ENCODE results near the gene P2RX7.
"Not testable (repeated sequence)": the region's sequence is repeated elsewhere in the genome, so short reads cannot be mapped to it uniquely, and the experiment has no call there.

Gene P2RX7

GRCh38 chr12:121135320-121135719 is 2.6 kb downstream of the P2RX7 start:
- DNase-seq (ENCODE audit: low read depth in 2 of 2) = no peak

DNA sequence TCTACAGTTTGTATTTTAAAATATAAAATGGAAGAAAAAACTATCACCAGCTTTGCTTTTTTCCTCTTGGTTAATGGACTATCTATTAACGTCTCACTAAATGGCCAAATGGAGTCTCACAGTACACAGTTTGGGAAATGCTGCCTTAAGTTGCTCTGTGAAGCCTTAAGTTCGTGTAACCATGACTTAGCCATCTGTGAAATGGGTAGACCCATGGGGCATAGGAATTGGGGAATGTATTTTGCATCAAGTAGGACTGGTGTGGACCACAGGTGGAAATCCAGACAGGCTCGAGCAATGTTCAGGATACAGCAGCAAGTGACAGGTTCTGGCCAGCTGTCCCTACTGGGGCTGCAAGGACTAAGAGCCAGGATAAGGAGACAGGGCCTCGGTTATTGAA is 4.8 kb downstream of the P2RX7 start:
- DNase-seq (ENCODE audit: low read depth in 2 of 2) = no peak

- no peak for DNase-seq (ENCODE audit: low read depth in 2 of 2)
Measured at GRCh38 chr12:121138284-121138683, 5.6 kb downstream of the P2RX7 start.

- DNase-seq (ENCODE audit: low read depth in 2 of 2) = no peak
Measured at GRCh38 chr12:121139286-121139685, 6.6 kb downstream of the P2RX7 start.

GRCh38 chr12:121142171-121142950 is 9.7 kb downstream of the P2RX7 start:
- no peak for DNase-seq (ENCODE audit: low read depth in 2 of 2)

- no peak for DNase-seq (ENCODE audit: low read depth in 2 of 2)
Measured at GRCh38 chr12:121144416-121144914, 11.8 kb downstream of the P2RX7 start.

- no peak for DNase-seq (ENCODE audit: low read depth in 2 of 2)
Measured at GRCh38 chr12:121145221-121145620, 12.5 kb downstream of the P2RX7 start.

GRCh38 chr12:121149289-121149688 is 16.6 kb downstream of the P2RX7 start:
- DNase-seq (ENCODE audit: low read depth in 2 of 2) = not testable (repeated sequence)

DNA sequence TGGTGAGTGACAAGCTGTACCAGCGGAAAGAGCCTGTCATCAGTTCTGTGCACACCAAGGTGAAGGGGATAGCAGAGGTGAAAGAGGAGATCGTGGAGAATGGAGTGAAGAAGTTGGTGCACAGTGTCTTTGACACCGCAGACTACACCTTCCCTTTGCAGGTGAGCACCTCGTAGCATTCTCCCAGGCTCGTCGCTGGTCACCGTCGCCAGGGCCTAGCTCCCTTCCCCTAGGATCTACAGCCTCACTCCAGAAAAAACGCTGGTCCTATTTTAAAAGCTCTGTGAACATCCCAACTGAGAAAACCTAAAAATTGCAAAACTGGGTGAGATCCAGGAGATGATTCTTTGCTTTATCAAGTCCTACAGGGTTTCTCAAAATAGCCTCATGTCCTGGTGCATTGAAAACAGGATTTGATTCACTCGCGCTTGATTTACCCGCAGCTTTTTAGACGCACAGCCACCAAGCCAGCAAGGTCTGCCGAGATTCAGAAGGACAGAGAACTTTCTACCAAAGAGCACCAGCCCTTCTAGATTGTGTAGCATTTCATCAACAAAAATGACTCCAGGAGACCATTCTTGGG is 22.2 kb downstream of the P2RX7 start:
- no peak for DNase-seq (ENCODE audit: low read depth in 2 of 2)

GRCh38 chr12:121156365-121156764 is 23.7 kb downstream of the P2RX7 start:
- no peak for DNase-seq (ENCODE audit: low read depth in 2 of 2)

GRCh38 chr12:121158085-121158484 is 25.4 kb downstream of the P2RX7 start:
- no peak for DNase-seq (ENCODE audit: low read depth in 2 of 2)

GRCh38 chr12:121158728-121159351 is 26.2 kb downstream of the P2RX7 start:
- DNase-seq (ENCODE audit: low read depth in 2 of 2) = not testable (repeated sequence)

DNA sequence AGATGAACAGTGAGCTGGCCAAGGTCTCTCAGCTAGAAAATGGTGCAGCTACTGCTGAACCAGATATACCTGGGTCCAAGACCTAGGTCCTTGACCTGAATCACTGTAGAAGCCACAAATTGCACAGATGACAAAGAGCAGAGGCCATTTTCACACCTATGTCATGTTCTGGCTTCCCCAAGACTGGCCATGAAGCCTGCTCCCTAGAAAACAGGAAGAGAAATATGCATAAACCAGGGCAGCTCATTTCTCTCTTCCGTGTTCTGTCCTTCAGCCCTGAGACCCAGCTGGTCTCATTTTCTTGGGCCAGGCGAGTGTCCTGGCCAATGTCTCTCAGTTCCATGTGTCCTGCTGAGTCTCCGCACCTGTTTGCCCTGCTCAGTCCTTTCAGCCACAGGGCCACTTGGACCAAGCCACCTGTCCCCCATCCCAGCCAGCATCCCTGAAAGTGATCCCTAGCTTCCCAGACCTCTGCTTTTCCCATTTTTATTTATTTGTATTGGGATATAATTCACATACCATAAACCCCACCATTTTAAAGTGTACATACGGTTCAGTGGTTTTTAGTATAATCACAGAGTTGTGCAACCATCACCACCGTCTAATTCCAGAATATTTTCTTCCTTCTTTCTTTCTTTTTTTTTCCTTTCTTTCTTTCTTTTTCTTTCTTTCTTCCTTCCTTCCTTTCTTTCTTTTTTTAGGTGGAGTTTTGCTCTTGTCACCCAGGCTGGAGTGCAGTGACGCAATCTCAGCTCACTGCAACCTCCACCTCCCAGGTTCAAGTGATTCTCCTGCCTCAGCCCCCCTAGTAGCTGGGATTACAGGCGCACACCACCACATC is 27.0 kb downstream of the P2RX7 start:
- no peak for DNase-seq (ENCODE audit: low read depth in 2 of 2)

GRCh38 chr12:121162384-121162783 is 29.7 kb downstream of the P2RX7 start:
- DNase-seq (ENCODE audit: low read depth in 2 of 2) = no peak

DNA sequence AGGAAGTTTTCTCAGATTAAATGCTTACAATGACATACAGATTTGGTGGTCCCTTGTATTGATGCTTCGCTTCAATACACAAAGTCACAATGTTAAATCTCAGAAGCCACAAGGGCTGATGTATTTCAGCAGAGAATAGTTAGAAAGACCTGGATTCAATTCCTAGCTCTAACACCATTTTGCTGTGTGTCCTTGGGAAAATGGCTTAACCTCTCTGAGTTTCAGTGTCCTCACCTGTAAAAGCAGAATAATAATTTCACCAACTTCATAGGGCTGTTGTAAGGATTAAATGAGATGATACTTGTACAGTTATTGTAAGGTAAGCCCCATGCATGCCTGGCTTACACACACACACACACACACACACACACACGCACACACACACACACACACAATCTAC is 30.3 kb downstream of the P2RX7 start:
- DNase-seq (ENCODE audit: low read depth in 2 of 2) = no peak

GRCh38 chr12:121164839-121165238 is 32.2 kb downstream of the P2RX7 start:
- DNase-seq (ENCODE audit: low read depth in 2 of 2) = not testable (repeated sequence)

- no peak for DNase-seq (ENCODE audit: low read depth in 2 of 2)
Measured at GRCh38 chr12:121165316-121165715, 32.6 kb downstream of the P2RX7 start.

GRCh38 chr12:121166356-121166755 is 33.7 kb downstream of the P2RX7 start:
- no peak for DNase-seq (ENCODE audit: low read depth in 2 of 2)

- DNase-seq (ENCODE audit: low read depth in 2 of 2) = no peak
Measured at GRCh38 chr12:121167232-121167820, 34.6 kb downstream of the P2RX7 start.

GRCh38 chr12:121167951-121168350 is 35.3 kb downstream of the P2RX7 start:
- no peak for DNase-seq (ENCODE audit: low read depth in 2 of 2)

DNA sequence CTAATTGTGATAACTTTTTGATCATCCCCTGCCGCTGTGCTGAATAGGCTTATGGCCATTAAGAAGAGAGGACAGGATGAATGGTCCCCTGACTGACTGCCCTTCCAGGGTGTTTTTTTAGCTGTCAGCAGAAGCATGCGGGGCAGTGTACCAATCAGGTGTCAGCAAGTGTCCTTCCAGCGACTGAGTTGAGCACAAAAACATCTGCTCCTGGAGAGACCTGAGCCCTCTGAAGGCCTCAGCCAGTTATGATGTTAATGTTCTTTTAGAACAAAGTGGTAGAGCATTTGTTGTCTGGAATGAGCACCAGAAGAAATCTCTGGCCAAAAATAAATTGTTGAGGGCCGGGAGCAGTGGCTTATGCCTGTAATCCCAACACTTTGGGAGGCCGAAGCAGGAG is 37.5 kb downstream of the P2RX7 start:
- DNase-seq (ENCODE audit: low read depth in 2 of 2) = no peak
